Measurements from ENCODE around the gene MCCC2. TPM values are rescaled to one million over a fixed set of nuclear protein-coding genes. Genes with fewer than 3 reads are reported as not detected.

MCCC2 gene
- total and polyA plus RNA-seq, 2 of the 13 experiments (the other 11 are each of a cell fraction or from before 2014, with no cell fraction given), result 44.8 to 83.6 TPM

GRCh38 chr5:71695071-71695470 is 107.9 kb downstream of the MCCC2 start (continued):
- TF ChIP-seq ZSCAN31 (CRISPR knock-in tag; IDR thresholded peaks at IDR 0.05; ENCODE audit: low read depth) (no peak), ZNF709 (CRISPR knock-in tag; IDR thresholded peaks at IDR 0.05) (no peak), REST (IDR thresholded peaks at IDR 0.05; ENCODE audit: borderline replicate concordance in 1 of 2, low read depth in 1 of 2, low read length in 2 of 2) (peak in 1 of 2 experiments; percentile 61; a peak in 1 of 4 replicates), IRF1 (CRISPR knock-in tag; IDR thresholded peaks at IDR 0.05; ENCODE audit: low read depth) (no peak), SCMH1 (CRISPR knock-in tag; IDR thresholded peaks at IDR 0.05; ENCODE audit: borderline replicate concordance) (no peak), TFE3 (CRISPR knock-in tag; IDR thresholded peaks at IDR 0.05) (peak; percentile 64; the same call in 1 of the 2 replicates), RAD21 (CRISPR knock-in tag; IDR thresholded peaks at IDR 0.05) (peak; percentile 38; the same call in 1 of the 2 replicates), XRCC5 (optimal IDR thresholded peaks at IDR 0.05; ENCODE audit: low read length) (peak; percentile 87), TARDBP (CRISPR knock-in tag; IDR thresholded peaks at IDR 0.05) (peak; percentile 60), KDM6A (CRISPR knock-in tag; IDR thresholded peaks at IDR 0.05; ENCODE audit: low read depth) (peak; percentile 62; the same call in 1 of the 2 replicates), HNF4A (CRISPR knock-in tag; IDR thresholded peaks at IDR 0.05) (peak; percentile 98), CENPBD1 (CRISPR knock-in tag; IDR thresholded peaks at IDR 0.05; ENCODE audit: borderline replicate concordance, low read depth) (no peak), HNRNPL (IDR thresholded peaks at IDR 0.05; ENCODE audit: low read depth, low read length) (peak; percentile 85), NRL (CRISPR knock-in tag; IDR thresholded peaks at IDR 0.05; ENCODE audit: borderline replicate concordance) (peak; percentile 63; the same call in 1 of the 2 replicates), RORA (CRISPR knock-in tag; IDR thresholded peaks at IDR 0.05) (no peak), ZNF343 (CRISPR knock-in tag; IDR thresholded peaks at IDR 0.05) (no peak), NR2F6 (IDR thresholded peaks at IDR 0.05) (peak; percentile 73), NR2F6 (CRISPR knock-in tag; IDR thresholded peaks at IDR 0.05) (peak; percentile 89), ETV5 (CRISPR knock-in tag; IDR thresholded peaks at IDR 0.05; ENCODE audit: borderline replicate concordance) (peak; percentile 29; the same call in 1 of the 2 replicates)

Measured in HepG2 (cell line).